Measurements from ENCODE around the gene CACNA1C. TPM values are rescaled to one million over a fixed set of nuclear protein-coding genes. Genes with fewer than 3 reads are reported as not detected.

Gene CACNA1C
- polyA plus RNA-seq, 1 of the 3 experiments (the other 2 are of a cell fraction): 1.5 TPM

- POLR2A ChIA-PET: no interaction called here
- Histone ChIP-seq H3K4me3 (ENCODE audit: low read depth in 2 of 2, low read length in 1 of 2) (no peak overlapping the region), H3K27me3 (ENCODE audit: insufficient read depth) (no peaks in the 10 kb centered on the region), H2AFZ (ENCODE audit: low read depth) (no peak overlapping the region), H3K79me2 (ENCODE audit: insufficient read depth) (no peaks in the 10 kb centered on the region), H3K9me3 (no peaks in the 10 kb centered on the region), H3K36me3 (replicated peaks in 1 of 2; ENCODE audit: control insufficient read depth in 1 of 2, insufficient read depth in 2 of 2, low read length in 1 of 2) (no peaks in the 10 kb centered on the region), H3K27ac (ENCODE audit: low read depth in 2 of 2, low read length in 1 of 2) (no peak overlapping the region), H3K4me1 (ENCODE audit: control insufficient read depth in 1 of 2, insufficient read depth in 2 of 2, low read depth in 1 of 2, low read length in 1 of 2) (peaks cover 15 to 25% of the 10 kb centered on the region in 2 experiments; a peak in 2 of 4 replicates), H3K4me2 (no peak overlapping the region), H4K20me1 (ENCODE audit: insufficient read depth) (no peaks in the 10 kb centered on the region), H3F3A (replicated peaks; ENCODE audit: insufficient read depth) (no peaks in the 10 kb centered on the region), H3K9ac (no peak overlapping the region), H3K9me2 (no peaks in the 10 kb centered on the region)
- no peak for DNase-seq
- WGBS (ENCODE audit: low lambda C conversion rate): 84% methylated on average over 6 of the region's 7 CpGs
- CTCF ChIA-PET: interaction anchor here (1.2 kb wide), 1 partner anchor 226 kb away, joined by 4 read pairs; no protein-coding TSS in a partner anchor
- no peak for TF ChIP-seq RAD21 (IDR thresholded peaks at IDR 0.05; ENCODE audit: low read length)
- no peak for TF ChIP-seq EZH2phosphoT487 (IDR thresholded peaks at IDR 0.05; ENCODE audit: borderline replicate concordance, low read depth)
- TF ChIP-seq SMC3 (IDR thresholded peaks at IDR 0.05; ENCODE audit: low read depth, low read length): no peak
- TF ChIP-seq MAX (IDR thresholded peaks at IDR 0.05; ENCODE audit: low read depth): no peak
- TF ChIP-seq RFX5 (IDR thresholded peaks at IDR 0.05; ENCODE audit: low read length): no peak
- TF ChIP-seq SIN3A (IDR thresholded peaks at IDR 0.05; ENCODE audit: borderline replicate concordance, low read depth, low read length): no peak
- no peak for TF ChIP-seq GABPA (IDR thresholded peaks at IDR 0.05; ENCODE audit: low read depth)
- TF ChIP-seq TEAD4 (IDR thresholded peaks at IDR 0.05; ENCODE audit: borderline replicate concordance, insufficient read depth): no peak
- no peak for TF ChIP-seq REST (IDR thresholded peaks at IDR 0.05; ENCODE audit: low read depth, low read length)
- TF ChIP-seq CTCF (IDR thresholded peaks at IDR 0.05): no peak
- TF ChIP-seq POLR2AphosphoS5 (IDR thresholded peaks at IDR 0.05; ENCODE audit: low read depth, low read length): no peak
- no peak for TF ChIP-seq RCOR1 (IDR thresholded peaks at IDR 0.05; ENCODE audit: low read length)
- TF ChIP-seq TCF12 (IDR thresholded peaks at IDR 0.05): no peak
- TF ChIP-seq EP300 (IDR thresholded peaks at IDR 0.05; ENCODE audit: borderline replicate concordance in 1 of 2, low read depth in 1 of 2, low read length in 1 of 2): no peak
Measured at GRCh38 chr12:2356601-2357125, 303.9 kb downstream of the CACNA1C start.
